ENCODE data around the gene GNB1L.

The GNB1L gene, protein sequence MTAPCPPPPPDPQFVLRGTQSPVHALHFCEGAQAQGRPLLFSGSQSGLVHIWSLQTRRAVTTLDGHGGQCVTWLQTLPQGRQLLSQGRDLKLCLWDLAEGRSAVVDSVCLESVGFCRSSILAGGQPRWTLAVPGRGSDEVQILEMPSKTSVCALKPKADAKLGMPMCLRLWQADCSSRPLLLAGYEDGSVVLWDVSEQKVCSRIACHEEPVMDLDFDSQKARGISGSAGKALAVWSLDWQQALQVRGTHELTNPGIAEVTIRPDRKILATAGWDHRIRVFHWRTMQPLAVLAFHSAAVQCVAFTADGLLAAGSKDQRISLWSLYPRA

DNA sequence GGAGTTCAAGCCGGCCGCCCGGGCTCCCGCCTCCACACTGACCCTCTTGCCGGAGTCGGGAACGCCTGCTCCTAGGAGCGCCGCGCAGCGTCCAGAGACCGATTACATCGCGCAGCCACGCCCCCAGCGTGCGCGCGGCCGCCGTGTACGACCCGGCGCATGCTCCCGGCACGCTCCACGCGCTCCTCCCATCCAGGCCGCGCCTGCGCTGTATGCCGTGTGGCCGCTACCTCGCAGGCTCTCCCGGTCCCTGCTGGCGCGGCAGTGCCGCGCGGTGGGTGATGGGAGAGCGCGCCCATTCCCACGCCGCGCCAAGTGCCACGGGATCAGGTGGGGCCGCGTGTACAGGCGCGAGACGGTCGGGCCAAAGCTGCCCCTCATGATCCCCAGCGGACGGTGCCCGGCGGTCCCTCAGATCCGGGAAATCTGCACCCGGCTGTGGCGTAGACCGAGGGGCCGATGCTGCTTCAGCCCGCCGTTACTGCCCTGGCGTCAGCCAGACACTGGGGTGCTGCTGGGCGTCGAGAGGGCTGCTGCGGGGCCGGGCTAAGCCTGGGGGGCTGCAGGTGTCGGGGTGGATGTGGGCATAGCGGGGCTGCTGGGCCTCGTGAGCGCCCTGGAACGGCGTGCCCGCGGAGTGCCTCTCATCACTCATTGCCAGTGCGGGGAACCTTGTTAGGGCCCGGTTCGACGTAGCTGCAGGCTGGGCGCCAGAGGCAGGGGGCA, at the start of gene GNB1L, which contains the start of gene RTL10:
Gene GNB1L, minus strand, starts transcription at position 97 of the 726 bp plus-strand sequence. CDS start 33,519 bp downstream, outside the sequence.
Gene RTL10, minus strand, starts transcription at position 97 of the 726 bp plus-strand sequence. CDS start 2,613 bp downstream, outside the sequence.
- DNase-seq = peak; percentile 74

DNA sequence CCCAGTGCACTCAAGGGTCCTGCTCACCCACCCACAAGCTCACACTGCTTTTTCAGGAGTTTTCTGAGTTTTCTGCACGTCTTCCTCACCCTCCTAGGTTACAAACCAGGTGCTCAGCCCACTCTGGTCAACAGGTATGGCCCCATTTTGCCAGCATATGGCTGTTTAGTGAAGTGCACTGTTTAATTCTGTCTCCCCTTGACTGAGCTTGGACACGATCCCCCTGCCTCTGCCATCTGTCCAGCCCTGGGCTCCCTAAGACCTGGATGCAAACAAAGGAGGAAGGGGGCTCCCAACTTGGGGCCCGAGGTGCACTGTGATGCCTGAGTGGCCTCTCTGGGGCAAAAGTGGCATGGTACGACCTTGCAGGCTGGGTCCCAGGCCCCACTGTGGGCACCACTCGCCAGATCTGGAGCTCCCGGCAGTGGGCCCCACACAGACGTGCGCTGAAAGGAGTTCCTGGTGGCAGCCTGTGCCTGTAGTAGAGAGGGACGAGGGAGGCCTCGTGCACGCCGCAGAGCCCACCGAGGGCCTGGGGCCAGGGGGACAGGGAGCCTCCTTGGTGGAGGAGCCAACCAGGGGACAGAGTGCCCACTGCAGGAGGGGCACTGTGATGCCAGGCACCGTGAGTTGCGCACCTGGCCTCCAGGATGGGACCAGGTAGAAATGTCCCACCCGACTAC, 49.6 kb upstream of the GNB1L start:
- no peak for DNase-seq

DNA sequence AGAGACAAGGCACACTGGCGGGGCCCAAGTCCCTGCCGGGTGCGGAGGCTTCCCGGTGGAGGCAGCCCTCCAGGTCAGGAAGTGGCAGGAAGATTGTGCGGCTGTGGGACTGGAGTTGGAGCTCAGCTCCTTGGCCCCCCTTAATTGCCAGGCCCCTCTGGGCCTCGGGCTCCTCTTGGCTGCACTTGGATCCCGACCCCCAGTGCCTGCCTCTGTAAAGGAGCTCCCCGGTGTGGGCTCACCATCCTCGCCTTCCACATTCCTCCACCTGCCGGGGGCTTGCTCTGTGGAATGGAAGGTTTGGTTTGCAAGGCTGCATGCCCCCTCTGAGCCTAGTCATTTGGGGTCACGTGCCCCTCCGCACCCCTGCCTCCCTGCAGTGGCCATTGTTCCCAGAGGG, 48.8 kb upstream of the GNB1L start:
- no peak for DNase-seq

DNA sequence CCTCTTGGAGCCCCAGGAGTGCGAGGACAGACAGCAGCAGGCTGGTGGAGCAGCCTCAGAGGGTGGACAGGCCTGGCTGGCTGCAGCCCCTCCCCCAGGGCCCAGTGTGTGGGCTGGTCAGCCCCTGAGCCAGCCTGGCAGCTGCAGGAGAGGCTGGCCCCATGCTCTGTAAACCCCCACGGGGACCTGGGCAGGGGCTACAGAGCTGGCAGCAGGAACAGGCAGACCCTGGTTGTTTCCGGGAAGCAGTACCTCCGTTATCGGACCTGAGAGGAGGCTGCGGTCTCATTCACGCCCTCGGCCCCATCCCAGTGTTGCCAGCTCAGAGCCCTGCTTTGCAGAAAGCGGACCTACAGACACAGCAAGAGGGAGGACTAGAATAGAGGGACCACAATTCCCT, 48.4 kb upstream of the GNB1L start:
- no peak for DNase-seq

DNA sequence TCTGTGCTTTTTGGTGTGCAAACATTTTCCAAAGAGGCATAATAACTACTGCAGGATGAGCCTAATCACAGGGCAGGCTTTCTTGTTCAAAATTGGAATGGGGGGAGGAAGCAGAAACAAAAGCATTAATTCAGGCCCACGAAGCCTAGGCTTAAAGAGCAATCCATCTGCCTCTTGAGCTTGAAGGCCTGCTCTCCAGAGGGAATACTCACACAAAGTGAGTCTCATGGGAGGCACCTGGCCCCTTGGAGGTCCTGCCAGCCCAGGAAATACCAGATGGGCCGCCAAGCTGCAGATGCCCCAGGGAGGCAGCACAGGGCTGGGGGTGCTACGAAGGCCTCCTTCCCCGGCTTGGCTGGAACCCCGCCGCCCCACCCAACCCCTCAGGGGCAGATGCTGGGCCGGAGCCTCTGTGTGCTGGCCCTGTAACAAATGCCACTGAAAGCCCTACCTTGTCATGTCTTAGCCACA, 47.6 kb upstream of the GNB1L start:
- peak; percentile 19 for DNase-seq

DNA sequence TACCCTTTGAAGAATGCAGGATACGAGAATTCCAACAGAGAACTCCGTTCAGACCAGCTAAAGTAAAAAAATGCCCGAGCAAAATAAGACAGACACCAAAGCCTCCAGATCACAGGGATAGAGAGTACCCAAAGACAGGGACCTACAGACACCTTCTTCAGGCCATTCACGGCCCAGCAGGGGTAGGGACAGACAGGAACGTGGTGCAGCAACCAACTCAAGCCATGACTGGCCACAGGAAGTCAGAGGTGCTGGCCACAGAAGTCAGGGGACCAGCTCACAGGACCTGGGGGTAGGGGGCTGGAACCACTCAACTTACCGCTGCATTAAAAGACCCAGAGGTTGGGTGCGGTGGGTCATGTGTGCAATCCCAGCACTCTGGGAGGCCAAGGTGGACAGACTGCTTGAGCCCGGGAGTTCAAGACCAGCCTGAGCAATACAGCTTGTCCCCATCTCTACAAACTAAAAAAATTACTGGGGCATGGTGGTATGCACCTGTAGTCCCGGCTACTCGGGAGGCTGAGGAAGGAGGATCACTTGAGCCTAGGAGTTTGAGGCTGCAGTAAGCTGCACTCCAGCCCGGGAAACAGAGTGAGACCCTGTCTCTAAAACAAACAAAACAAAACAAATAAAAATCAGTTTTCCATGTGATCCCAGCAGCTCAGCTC, 47.0 kb upstream of the GNB1L start:
- no peak for DNase-seq

DNA sequence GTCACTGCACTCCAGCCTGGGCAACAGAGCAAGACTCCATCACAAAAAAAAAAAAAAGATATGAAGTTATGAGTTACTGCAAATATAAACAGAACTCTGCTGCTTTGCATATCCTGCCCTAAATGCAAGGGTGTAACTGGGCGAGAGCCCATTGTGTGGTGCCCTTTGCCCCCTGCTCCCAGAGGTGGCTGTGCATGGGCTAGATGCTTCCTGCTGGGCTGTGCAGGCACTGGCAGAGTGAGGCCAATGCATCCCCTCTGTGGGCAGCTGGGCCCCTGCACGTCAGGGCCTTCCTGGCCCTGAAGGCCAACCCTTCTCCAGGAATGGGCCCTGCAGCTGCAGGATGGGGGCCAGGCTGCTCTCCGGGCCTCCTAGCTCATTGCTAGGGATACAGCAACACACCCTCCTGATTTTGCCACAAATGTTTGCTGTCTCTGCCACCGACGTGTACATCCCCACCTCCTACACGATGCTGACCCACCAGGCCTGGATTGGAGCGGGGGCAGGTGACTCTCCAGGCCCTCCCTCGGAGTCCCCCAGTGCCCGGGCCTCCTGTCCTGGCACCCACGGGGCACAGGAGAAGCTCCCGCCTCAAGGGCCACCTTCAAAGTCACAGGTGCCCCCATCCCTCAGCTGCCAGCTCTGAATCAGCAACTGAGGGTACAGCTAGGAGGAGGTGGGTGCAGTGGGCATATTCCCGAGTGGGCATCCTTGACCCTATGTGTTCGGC, 46.2 kb upstream of the GNB1L start:
- DNase-seq = no peak

DNA sequence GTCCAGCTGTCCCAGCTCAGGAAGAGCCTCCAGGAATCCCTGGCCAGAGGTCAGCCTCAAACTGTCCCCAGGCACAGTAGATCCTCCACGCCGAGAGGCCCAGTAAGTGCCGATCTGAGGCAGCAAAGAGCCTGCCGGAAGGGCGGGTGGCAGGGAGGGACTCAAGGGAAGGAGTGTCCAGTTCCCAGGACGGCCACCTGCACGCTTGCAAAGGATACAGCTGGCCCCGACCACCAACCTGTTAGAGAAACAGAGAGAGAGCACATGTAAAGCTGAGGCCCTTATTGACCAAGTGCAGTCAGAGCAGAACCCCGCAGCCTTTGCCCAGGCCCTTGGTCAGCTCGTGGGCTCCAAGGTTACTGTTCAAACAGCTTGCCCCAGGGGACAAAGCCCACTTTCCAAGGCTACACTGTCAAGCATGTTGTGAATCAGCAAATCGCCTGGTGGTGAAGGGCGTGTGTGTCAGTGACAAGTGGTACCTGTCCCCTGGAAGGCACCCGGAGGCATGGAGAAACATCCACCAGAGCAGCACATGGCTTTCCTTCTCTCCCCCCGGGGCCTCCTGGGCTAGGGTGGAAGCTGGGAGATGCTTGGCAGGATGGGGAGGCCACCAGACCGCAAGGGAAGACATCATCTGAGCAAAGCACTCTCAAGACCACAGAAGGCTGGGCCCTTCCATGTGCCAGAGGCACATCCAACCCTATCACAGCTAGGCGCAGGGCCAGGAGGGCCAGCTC, 44.3 kb upstream of the GNB1L start:
- no peak for DNase-seq

DNA sequence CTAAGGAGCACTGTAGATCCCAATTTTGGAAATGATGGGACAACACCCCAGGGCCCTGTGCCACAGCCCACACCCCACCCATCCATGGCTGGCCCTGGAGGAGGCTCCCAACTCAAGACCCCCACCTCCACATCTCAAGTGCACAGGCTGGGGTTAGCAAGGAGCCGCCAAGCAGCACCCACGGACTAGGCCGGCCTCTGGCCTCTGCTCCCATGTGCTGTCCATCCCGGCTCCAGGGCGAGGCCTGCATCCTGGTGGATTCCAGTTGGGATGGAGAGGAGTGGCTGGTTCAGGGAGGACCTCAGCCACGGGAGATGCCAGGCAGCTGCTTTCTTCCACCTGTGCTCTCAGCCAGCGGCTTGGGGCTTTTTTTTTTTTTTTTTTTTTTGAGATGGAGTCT, 43.5 kb upstream of the GNB1L start:
- no peak for DNase-seq

DNA sequence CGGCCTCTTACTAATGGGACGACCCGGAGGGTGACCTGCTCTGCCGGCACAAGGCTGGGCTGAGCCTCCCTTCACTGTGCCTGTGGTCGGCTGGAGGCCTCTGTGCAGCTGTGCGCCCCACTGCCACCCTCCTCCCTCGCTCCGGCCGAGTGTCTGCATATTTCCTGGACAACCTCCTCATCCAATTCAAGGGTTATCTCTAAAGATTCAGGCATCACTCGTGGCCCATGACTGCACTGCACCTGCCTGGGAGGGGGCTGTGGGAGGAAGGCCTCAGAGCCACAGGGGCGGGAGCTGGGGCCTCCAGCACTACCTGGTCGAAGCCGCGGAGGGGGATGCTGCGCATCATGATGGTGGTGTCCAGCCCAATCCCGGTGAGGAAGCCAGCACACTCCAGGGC, 43.1 kb upstream of the GNB1L start:
- no peak for DNase-seq

DNA sequence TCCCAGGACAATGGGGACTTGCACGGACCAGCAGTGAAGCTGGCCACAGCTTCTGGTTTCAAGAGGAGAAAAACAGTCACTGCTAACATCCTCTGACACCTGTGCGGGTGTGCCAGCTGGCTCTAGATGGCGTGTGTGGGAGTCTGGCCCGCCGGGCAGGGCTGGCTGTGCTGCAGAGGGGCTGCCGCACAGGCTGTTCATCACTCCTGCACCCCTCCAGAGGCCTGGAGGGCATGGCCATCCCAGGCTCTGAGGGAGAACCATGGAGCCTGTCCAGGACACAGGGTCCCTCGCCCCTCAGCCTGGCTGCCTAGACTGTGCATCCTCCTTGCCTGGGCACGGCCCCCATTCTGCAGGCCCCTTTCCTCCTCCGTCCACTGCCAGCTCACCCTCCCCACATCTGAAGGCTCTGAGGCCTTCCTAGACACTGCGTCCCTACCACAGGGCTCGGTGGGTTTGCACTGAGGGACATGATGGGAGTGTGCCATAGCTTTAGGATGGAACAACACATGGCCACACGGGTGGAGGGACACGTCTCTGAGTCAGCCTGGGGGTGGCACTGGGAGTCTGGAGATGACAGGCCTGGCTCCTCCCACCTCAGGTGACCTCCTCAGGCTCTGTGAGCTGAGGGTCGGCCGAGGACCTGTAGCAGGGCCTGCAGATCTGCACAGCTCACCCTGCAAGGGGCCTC, 42.1 kb upstream of the GNB1L start:
- DNase-seq = peak; percentile 5

DNA sequence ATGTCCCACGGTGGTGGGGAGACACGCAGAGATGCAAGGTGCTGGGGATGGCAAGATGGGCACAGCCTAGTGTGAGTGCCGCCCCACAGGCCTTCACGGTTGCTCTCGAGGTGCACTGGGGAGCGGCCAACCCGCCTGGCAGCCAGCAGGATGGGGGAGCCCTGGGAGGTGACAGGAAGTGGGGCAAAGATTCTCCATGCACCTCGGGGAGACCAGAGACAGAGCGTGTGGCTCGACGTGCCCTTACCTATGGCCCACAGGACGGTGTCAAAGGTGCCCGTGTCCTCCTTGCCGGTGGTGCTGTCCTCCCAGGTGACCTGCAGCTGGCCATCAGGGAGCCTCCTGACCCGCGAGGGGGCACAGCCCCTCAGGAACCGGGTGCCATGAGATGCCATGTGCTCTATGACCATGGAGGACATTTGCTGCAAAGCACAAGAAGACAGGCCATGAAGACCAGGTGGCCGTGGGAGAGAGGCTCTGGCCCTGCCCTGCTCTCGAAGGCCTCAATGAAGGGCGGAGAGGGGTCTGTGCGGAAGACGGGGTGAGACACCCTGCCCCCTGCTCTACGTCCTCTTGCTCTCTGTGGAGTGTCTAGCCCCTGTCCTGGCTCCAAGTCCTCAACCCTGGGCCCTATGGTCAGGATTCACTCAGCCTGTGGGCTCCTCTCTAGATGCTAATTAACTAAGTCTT, 40.6 kb upstream of the GNB1L start:
- DNase-seq = no peak

DNA sequence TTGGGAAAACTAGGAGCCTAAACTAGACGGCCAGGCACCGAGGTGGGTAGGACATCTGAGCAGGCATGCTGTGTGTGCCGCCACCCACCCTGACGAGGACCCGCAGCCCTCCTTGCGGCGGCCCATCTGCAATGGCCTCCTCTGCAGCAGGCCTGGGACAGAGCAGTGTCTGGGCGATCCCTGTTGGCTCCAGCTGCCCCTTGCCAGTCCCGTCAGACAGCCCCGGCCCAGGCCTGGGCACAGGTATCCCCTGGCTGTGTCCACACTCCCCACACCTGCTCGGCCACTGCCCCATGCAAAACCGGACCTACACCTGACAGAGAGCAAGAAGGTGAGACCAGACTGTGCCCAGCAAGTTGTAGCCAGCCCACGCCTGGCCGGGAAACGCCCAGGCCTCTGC, 38.7 kb upstream of the GNB1L start:
- no peak for DNase-seq

DNA sequence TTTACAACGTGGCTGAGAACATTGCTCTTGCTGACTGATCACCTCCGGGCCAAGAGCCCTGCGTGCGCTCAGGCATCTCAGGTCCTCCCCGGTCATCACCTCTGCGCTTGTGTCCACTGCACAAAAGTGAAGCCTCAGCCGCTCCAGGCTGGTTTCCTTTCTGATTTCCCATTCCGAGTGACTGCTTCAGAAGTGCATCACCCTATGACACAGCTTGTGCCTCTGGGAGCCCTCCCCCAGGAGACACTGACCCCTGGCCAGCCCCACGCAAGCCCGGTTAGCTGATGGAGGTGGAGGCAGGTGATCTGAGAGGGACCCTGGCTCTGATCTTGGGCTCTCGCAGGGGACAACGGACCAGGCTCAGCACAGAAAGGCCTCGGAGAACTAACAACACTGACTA, 38.3 kb upstream of the GNB1L start:
- no peak for DNase-seq

DNA sequence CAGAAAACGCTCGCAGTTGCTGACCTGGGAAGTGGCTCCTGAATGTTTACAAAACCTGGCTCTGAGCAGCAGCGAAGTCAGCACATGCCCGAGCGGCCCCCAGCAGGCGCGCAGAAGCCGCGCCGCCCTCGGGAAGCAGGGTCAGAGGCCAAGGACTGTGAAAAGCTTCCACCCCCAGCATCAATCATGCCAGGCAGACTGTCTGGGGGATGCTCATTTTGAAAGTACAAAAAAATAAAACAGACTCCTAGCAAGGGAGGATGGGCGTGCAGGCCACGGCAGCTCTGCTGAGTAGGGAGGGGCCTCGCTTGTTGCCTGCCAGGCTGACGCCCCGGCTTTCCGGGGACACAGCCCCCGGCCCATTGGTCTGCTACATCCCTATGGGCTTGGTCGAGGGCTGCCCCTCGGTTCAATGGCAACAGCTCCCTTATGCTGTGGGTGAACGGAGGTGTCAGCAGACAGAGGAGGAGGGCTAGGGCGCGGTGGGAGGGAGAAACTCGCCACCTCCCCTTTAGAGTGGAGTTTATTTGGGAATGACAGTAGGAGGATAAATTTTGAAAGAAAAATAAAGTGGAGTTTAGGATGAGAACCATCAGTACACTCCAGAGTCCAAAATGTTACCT, 37.7 kb upstream of the GNB1L start:
- no peak for DNase-seq

DNA sequence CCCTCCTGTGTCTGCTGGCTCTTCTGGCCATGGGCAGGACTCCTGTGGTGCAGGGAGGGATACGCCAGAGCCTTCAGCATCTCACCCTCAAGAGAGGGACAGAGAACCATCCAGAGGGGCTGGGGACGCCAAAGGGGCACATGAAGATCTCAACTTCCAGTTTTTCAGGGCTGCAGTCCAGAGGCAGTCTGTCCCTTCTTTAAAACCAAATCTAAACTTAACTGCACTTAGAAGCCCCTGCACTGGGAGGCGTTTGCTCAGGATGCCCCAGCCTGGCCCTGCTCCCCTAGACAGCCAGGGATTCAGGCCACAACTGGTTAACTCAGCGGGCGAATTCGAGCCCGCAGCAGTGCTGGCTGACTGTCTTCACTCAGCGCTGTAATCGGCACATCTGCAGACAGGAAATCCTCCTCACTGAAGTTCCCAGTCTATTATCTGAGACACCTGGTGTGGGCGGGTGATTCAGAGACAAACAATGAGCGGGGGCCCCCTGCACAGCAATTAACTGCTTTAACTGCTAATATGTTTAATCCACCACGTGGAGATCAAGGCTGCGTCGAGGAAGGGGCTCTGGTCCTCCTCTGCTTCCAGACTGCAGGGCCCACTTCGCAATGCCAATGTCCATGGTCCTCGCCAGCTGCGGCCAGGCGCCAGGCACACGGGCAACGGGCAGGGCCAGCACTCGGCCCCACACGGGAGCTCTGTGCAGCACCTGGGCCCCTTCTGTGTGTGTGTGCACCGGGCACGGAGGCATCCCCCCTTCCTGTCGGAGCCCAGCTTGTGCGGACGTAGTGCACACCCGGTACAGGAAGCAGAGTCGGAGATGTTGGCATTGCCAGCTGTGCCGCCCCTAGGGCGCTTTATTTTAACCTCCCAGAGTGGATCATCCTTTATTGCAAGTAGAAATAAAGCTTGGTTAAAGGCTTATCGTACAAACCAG, 36.9 kb upstream of the GNB1L start:
- DNase-seq = peak; percentile 10

DNA sequence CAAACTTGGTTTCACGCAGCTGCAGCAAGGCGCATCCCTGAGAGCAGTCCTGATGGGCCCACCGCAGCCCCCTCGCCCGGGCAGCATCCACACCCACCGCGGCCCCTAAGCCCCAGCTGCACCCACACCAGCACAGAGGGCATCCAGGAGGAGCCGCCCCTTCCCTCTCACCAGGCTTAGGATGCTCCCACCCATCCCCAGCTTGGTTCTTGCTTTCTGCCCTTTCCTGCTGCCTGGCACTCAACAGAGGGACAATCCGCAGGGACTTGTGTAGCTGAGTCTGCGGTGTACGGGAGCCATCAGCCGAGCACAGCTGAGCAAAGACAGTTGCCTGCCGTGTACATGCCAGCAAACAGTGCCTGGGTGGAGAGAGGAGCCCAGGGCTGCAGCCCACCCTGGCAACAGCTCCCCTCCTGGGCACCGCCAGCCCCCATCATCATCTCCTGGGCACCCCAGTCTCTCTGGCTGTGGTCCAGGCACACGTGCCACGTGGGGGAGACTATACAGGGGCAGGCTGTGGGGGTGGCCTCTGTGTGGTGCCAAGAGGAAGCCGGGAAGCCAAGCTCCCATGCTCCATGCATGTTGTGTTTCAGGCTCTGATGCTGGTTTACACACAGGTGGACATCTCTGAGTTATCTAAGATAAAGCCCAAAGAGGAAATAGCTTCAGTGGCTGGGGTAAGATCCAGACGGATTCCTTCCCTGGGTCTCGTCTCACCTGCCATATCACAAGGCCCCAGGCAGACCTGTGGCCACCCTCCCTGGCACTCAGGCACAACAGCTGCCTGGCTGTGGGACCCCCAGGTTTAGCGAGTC, 36.0 kb upstream of the GNB1L start:
- no peak for DNase-seq

DNA sequence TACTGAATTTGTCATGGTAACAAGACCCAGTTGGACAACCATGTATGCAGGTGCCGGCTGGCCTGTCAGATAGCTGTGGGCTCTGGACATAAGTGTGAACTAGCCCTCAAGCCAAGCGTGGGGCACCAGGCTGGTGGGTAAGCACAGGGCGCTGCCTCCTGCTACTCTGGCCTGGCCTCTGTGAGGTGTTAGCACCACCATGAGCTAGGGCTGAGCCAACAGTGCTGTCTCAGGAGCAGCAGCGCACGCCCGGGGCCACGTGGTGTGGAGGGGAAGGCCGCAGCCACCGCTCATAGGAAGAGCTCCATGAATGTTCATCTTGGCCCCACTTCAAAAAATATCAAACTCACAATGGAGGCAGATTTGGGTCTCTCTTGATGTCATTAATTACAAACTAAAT, 35.3 kb upstream of the GNB1L start:
- DNase-seq = no peak
